IPS DF 4.7 (cell line): Measurements from ENCODE around the gene IMMP2L.

ENCODE experiments used
- DNase-seq: peaks from one replicate; pipeline ENCODE4 v3.0.0-alpha.2; 2013; ENCODE audit warnings: low spot score; ENCODE audit errors: extremely low read depth

IMMP2L gene

GRCh38 chr7:111043561-111043960 is 518.7 kb downstream of the IMMP2L start:
- DNase-seq = no peak

- DNase-seq = no peak
These were observed 519.5 kb downstream of the IMMP2L start for GRCh38 chr7:111042842-111043241.

- no peak for DNase-seq
These were observed 520.7 kb downstream of the IMMP2L start for GRCh38 chr7:111041577-111041976.

DNA sequence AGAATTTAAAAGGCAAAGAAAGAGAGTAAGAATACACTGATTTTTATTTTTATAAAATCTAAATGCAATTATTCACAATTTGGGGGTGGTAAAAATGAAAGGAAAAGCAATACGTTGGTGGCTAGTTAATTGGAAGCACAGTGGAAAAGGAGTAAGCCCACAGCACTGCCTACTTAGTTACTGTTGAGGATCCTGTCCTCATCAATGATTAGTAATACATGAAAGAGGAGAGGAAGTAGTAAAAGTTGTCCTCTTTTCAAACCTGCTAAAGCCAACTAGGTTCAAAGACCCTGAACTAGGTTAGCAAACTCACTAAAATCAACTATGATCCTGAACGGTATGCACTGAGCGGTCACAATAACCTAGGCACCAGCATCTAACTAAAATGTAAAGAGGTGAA is 524.1 kb downstream of the IMMP2L start:
- no peak for DNase-seq

- no peak for DNase-seq
These were observed 530.4 kb downstream of the IMMP2L start for GRCh38 chr7:111031916-111032315.

- no peak for DNase-seq
These were observed 532.0 kb downstream of the IMMP2L start for GRCh38 chr7:111030336-111030735.

- no peak for DNase-seq
These were observed 532.6 kb downstream of the IMMP2L start for GRCh38 chr7:111029574-111030251.

- DNase-seq = no peak
These were observed 533.1 kb downstream of the IMMP2L start for GRCh38 chr7:111029141-111029572.

DNA sequence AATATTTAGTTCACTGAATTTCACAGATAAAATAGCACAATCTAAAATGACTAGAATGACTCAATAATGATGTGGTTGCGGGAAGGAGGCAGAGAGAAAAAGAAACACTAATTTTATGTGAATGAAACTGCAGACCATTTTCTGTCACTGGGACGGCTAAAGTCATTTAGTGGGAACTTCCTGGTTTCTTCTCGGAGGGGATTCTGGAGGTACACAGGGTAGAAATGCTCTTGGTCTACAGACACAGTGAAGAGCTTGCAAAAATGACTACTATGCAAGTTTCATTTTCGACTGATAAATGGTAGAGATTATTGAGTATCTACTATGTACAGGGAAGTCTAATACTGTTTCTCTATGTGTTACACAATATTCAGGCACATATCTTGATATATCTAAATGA is 534.9 kb downstream of the IMMP2L start:
- DNase-seq = no peak

- no peak for DNase-seq
These were observed 535.5 kb downstream of the IMMP2L start for GRCh38 chr7:111026806-111027205.

GRCh38 chr7:111026343-111026742 is 535.9 kb downstream of the IMMP2L start:
- DNase-seq = no peak

- no peak for DNase-seq
These were observed 537.3 kb downstream of the IMMP2L start for GRCh38 chr7:111025006-111025405.

- DNase-seq = no peak
These were observed 543.1 kb downstream of the IMMP2L start for GRCh38 chr7:111018960-111019736.

DNA sequence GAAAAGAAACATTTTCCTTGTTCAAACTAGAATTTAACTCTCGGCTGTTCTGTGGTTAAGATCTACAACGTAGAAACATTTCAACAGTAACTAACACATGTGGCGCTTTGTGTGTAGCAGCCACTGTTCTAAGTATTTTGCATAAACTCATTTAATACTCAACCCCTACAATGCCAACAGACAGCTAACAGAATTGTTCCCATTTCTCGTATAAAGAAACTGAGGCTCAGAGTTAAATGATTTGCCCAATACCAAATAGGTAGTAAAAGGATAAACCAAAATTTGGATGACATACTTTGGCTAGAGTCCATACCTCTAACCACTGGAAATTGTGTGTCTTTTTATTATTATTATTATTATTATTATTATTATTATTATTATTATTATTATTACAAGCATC is 543.8 kb downstream of the IMMP2L start:
- no peak for DNase-seq

- DNase-seq = no peak
These were observed 548.2 kb downstream of the IMMP2L start for GRCh38 chr7:111014079-111014478.

DNA sequence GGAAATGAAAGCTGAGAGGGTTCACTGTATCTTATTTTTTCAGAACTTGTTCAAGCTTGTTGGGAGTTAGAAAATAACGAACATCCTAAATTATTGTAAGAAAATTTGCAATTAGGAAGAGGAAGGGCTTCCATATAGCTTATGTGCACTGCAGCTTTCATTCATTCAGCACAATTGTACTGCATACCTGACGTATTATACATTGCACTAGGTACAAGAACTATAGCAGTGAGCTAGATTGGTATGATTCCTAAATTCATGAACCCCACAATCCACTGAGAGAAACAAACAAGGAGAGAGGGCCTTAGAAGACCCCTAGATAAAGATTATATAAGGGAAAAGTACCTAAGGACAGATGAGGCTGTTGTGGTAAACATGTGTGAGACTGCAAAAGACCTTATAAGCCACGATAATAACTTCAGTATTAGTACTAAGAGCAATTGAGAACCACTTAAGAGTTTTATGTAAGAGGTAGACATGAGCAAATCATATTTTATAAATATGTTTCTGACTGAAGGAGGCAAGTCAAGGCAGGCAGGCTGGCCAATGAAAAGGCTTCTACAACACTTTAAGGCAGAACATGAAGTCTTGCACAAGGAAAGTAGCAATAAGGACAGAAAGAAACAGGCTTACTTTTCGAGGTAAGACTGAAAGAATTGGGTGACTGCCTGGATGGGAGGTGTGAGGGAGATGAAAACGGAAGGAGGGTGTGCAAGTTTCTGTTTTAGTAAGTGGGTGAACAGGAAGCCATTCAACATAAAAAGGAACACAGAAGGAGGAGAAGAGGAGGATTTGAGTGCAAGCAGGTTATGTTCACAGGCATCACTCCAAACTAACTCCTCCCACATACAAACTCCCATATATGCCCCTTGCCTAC is 549.3 kb downstream of the IMMP2L start:
- DNase-seq = no peak

DNA sequence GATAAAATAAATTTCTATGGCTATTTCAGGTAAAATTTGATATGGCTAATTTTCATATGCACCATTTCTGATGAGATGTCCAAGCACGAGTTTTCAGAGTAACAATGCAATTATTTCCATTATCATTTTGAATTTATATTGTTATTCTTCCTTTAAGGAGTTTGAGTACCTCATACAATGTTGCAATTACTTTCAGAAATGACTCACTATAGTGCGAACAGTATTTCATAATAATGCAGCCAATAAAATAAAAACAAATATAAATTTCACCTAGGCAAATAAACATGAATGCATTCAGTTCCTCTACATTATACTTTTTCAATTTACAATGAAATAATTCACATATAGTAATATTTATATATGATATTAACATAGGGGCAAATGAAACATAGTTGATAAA is 550.1 kb downstream of the IMMP2L start:
- no peak for DNase-seq

DNA sequence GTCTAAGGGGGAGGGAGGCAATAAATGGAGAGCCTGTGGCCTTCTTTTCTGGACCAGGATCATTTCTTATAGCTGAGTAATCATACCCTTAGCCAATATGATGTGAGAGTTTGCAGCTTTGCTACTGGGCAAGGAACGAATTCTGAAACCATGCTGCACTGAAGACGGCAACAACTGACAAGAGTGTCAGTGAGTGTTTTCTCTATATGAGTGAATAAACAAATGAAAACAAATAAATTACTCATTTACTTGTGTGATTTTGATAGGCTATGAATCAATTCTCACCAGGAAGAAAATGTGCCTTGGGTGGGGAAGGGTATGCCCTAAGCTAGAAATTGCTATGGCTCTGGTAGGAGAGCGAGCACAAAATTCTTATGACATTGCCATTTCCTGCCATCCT is 550.8 kb downstream of the IMMP2L start:
- no peak for DNase-seq

DNA sequence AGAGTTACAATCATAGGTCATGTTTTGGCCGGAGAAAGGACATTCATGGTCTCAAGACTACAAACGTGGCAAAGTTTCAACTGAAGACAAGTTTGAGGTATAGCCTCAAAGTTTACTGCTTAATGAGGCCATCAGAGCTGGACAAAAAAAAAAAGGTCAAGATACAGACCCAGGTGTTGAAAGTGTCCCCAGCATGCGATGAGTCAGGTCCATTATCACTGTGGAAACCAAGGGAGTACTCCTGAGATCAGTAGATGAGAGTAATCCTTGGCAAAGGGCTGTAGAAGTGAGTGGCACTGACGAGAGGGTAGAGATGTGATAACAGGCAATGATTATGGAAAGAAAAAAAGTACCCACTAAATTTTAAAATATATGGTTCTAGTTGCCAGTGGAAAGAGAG is 551.5 kb downstream of the IMMP2L start:
- DNase-seq = no peak

- no peak for DNase-seq
These were observed 552.7 kb downstream of the IMMP2L start for GRCh38 chr7:111009526-111010040.

- DNase-seq = no peak
These were observed 555.6 kb downstream of the IMMP2L start for GRCh38 chr7:111006691-111007090.

GRCh38 chr7:111006040-111006439 is 556.3 kb downstream of the IMMP2L start:
- no peak for DNase-seq
